Measurements from ENCODE around the gene S100A16.

Gene S100A16

DNA sequence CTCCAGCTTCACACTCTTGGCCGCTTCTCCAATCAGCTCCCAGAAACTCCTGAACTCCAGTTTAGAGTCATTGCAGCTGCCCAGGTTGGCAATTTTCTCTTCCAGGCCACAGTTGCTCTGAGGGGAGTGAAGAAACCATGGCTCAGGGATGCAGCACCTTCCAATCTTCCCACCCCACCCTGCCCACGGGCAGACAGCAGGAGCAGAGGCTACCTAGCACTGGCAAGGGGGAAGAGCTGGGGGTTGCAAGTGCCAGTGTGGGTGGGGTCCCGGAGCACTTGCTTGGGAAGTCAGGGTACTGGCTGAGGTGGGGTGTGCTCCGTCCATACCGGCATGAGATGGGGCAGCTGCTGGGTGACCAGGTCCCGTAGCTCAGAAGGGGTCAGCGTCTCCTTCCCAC is 2.0 kb upstream of the S100A16 start:
- H3K27ac ChIP-seq (ENCODE audit: low read length), result peak overlapping the region; percentile 7
- peaks cover 6 to 15% of the 10 kb centered on the region in 2 donors for H3K36me3 ChIP-seq (ENCODE audit: control insufficient read depth in 1 of 2, insufficient read depth in 2 of 2, low read length in 2 of 2)
- H3K9me3 ChIP-seq (ENCODE audit: control insufficient read depth in 1 of 2, low read length in 2 of 2), result no peaks in the 10 kb centered on the region
- peaks cover 19 to 29% of the 10 kb centered on the region in 2 donors for H3K4me1 ChIP-seq (ENCODE audit: control insufficient read depth in 1 of 2, insufficient read depth in 2 of 2, low read length in 2 of 2)
- H3K4me3 ChIP-seq (ENCODE audit: low read depth in 1 of 2, low read length in 2 of 2), result peak overlapping the region in 1 of 2 donors; percentile 55
- H3K27me3 ChIP-seq (ENCODE audit: low read depth, low read length), result no peaks in the 10 kb centered on the region

DNA sequence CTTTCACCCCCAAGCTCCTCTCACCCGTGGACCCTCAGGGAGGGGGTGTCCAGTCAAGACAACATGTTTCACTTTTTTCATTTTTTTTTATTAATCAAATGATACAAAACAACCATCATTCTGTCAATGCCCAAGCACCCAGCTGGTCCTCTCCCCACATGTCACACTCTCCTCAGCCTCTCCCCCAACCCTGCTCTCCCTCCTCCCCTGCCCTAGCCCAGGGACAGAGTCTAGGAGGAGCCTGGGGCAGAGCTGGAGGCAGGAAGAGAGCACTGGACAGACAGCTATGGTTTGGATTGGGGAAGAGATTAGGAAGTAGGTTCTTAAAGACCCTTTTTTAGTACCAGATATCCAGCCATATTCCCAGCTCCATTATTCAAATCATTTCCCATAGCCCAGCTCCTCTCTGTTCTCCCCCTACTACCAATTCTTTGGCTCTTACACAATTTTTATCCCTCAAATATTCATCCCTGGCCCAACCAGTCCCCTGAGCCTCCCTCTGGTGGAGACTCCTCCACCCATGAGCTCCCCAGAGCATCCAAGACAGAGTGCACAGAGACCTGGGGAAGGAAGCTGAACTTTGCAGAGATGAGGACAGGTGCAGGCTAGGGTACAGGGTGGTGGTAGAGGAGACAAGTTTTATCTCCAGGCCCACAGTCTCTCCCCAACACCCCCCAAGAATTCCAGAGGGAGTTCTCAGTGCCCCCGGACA is 1.4 kb upstream of the S100A16 start:
- no peaks in the 10 kb centered on the region for H3K27me3 ChIP-seq (ENCODE audit: low read depth, low read length)
- peaks cover 0 to 9% of the 10 kb centered on the region in 2 donors for H3K36me3 ChIP-seq (ENCODE audit: control insufficient read depth in 1 of 2, insufficient read depth in 2 of 2, low read length in 2 of 2)
- peaks cover 24 to 30% of the 10 kb centered on the region in 2 donors for H3K4me1 ChIP-seq (ENCODE audit: control insufficient read depth in 1 of 2, insufficient read depth in 2 of 2, low read length in 2 of 2)
- H3K9me3 ChIP-seq (ENCODE audit: control insufficient read depth in 1 of 2, low read length in 2 of 2), result no peaks in the 10 kb centered on the region
- no peak overlapping the region for H3K4me3 ChIP-seq (ENCODE audit: low read depth in 1 of 2, low read length in 2 of 2)
- H3K27ac ChIP-seq (ENCODE audit: low read length), result peak overlapping the region; percentile 7

DNA sequence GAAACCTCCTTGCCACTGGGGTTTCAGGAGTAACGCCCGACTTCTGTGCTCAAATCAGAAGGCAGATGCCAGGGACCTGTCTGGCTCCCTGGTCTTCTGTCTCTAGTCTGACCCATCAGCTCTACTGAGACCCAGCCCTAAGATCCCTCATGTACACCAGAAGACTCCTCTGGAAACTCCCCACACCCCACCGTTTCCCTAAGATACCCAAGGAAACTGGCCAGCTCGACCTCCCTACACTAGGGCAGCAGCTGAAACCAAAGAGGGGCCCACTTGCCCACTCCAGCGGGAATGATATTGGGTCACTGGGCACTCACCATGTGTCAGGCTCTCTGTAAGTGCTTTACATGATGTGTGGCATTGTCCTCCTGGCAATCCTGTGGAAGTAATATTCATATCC is 469 bp upstream of the S100A16 start:
- Histone ChIP-seq H3K4me1 (ENCODE audit: control insufficient read depth in 1 of 2, insufficient read depth in 2 of 2, low read length in 2 of 2) (peaks cover 25 to 30% of the 10 kb centered on the region in 2 donors), H3K27ac (ENCODE audit: low read length) (peak overlapping the region; percentile 98)

DNA sequence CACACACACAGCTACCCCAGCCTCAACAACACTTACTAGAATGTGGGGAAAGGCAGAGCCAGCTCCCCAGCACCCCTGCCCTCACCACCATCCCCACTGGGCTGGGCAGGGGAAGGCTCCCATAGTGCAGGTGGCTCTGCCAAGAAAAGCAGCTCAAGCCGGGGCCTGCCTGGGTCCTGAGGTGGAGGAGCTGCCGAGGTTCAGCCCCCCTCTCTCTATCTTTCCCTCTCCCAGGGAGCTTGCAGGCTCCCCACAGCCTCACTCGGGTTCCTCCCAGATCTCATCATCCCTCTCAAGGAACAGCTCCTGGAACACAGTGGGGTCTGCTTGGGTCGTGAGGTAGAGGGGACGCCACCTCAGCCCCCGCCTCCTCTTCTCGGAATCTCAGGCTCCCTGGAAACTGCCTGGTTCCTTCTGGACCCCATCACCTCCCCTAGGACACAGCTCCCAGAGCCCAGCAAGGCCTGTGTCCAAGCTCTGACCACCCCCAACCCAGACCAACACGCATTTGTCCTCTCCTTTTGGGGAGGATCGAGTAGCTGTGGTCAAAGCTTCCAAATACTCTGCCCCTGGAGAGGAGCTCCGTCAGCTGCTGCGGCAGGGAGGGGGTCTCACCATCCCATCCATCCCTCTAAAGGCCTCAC is 704 bp downstream of the S100A16 start:
- peaks cover 8% of the 10 kb centered on the region in 2 donors for H3K36me3 ChIP-seq (ENCODE audit: control insufficient read depth in 1 of 2, insufficient read depth in 2 of 2, low read length in 2 of 2)
- peak overlapping the region; percentile 78 to 89 for H3K4me3 ChIP-seq (ENCODE audit: low read depth in 1 of 2, low read length in 2 of 2)
- H3K27me3 ChIP-seq (ENCODE audit: low read depth, low read length), result no peaks in the 10 kb centered on the region
- H3K27ac ChIP-seq (ENCODE audit: low read length), result peak overlapping the region; percentile 98
- H3K9me3 ChIP-seq (ENCODE audit: control insufficient read depth in 1 of 2, low read length in 2 of 2), result no peaks in the 10 kb centered on the region
- peaks cover 25 to 30% of the 10 kb centered on the region in 2 donors for H3K4me1 ChIP-seq (ENCODE audit: control insufficient read depth in 1 of 2, insufficient read depth in 2 of 2, low read length in 2 of 2)

More for the DNA sequence above, 469 bp upstream of the S100A16 start:
- peak overlapping the region; percentile 78 to 89 for H3K4me3 ChIP-seq (ENCODE audit: low read depth in 1 of 2, low read length in 2 of 2)
- no peaks in the 10 kb centered on the region for H3K27me3 ChIP-seq (ENCODE audit: low read depth, low read length)
- no peaks in the 10 kb centered on the region for H3K36me3 ChIP-seq (ENCODE audit: control insufficient read depth in 1 of 2, insufficient read depth in 2 of 2, low read length in 2 of 2)
- H3K9me3 ChIP-seq (ENCODE audit: control insufficient read depth in 1 of 2, low read length in 2 of 2), result no peaks in the 10 kb centered on the region

DNA sequence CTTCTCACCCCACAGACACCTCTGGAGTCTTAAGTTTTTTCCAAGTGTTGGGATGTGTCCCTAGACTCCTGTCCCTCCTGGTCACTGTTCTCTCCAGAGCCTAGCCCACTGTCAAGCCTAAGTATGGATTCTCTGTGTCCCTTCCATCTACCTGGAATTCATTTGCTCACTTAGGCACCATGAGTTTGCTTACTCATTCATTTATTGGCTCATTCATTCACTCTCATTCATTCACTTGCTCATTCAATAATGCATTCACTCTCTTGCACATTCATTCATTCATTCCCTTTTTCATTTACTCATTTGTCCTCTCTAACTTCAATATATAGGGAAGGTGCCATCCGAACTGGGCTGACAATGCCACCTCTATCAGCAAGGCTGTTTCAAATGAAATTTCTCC is 1.6 kb downstream of the S100A16 start:
- H3K4me3 ChIP-seq (ENCODE audit: low read depth in 1 of 2, low read length in 2 of 2), result peak overlapping the region; percentile 78 to 89

DNA sequence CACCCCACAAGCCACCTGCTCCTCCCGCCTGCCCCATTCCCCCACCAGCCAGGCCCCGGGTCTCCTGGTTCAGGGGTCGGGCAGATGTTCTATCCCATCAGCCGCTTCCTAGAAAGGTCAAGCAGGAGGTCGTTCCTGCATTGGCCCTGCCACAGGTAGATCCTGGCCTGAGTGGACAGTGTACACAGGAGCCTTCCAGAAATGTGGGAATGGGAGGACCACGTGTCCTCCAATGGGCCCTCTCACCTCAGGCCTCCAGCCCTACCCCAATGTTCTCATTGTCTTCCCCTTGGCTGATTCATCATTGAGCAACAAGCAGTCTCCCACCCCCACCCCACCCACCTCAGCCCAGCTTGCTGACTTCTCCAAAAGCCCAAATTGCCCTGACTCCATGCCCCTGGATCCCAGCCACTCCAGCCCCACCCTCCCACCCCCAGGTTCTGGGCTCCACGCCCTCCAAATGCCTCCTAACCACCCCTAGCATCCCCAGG is 2.1 kb downstream of the S100A16 start:
- peaks cover 18 to 23% of the 10 kb centered on the region in 2 donors for H3K4me1 ChIP-seq (ENCODE audit: control insufficient read depth in 1 of 2, insufficient read depth in 2 of 2, low read length in 2 of 2)
- H3K36me3 ChIP-seq (ENCODE audit: control insufficient read depth in 1 of 2, insufficient read depth in 2 of 2, low read length in 2 of 2), result peaks cover 16 to 20% of the 10 kb centered on the region in 2 donors
- no peaks in the 10 kb centered on the region for H3K9me3 ChIP-seq (ENCODE audit: control insufficient read depth in 1 of 2, low read length in 2 of 2)
- H3K27me3 ChIP-seq (ENCODE audit: low read depth, low read length), result no peaks in the 10 kb centered on the region
- H3K4me3 ChIP-seq (ENCODE audit: low read depth in 1 of 2, low read length in 2 of 2), result peak overlapping the region in 1 of 2 donors; percentile 9
- H3K27ac ChIP-seq (ENCODE audit: low read length), result peak overlapping the region; percentile 98

More for the DNA sequence above, 1.6 kb downstream of the S100A16 start:
- Histone ChIP-seq H3K27me3 (ENCODE audit: low read depth, low read length) (no peaks in the 10 kb centered on the region), H3K27ac (ENCODE audit: low read length) (peak overlapping the region; percentile 98), H3K36me3 (ENCODE audit: control insufficient read depth in 1 of 2, insufficient read depth in 2 of 2, low read length in 2 of 2) (peaks cover 16 to 17% of the 10 kb centered on the region in 2 donors), H3K4me1 (ENCODE audit: control insufficient read depth in 1 of 2, insufficient read depth in 2 of 2, low read length in 2 of 2) (peaks cover 18 to 23% of the 10 kb centered on the region in 2 donors), H3K9me3 (ENCODE audit: control insufficient read depth in 1 of 2, low read length in 2 of 2) (no peaks in the 10 kb centered on the region)

DNA sequence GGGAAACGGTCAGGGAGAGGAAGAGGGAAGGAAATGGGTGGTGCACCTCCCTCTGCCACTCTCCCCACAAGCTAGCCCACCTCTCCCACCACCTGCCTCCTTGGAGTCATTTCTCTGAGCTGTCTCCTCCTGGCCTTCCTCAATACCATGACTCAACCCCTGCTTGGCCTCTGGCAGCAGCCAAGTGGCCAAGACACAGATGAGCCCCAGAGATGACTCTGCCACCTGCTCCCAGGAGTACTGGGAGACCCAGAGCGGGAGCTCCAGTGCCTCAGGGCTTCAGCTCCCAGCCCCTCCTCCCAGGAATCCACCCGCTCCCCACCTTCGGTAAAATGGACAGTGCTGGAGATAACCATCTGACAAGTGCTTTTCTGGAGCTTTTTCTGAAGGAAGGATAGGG is 2.6 kb downstream of the S100A16 start:
- peaks cover 18 to 23% of the 10 kb centered on the region in 2 donors for H3K4me1 ChIP-seq (ENCODE audit: control insufficient read depth in 1 of 2, insufficient read depth in 2 of 2, low read length in 2 of 2)
- no peaks in the 10 kb centered on the region for H3K9me3 ChIP-seq (ENCODE audit: control insufficient read depth in 1 of 2, low read length in 2 of 2)
- H3K27me3 ChIP-seq (ENCODE audit: low read depth, low read length), result no peaks in the 10 kb centered on the region
- peak overlapping the region; percentile 72 for H3K27ac ChIP-seq (ENCODE audit: low read length)
- H3K36me3 ChIP-seq (ENCODE audit: control insufficient read depth in 1 of 2, insufficient read depth in 2 of 2, low read length in 2 of 2), result peaks cover 16 to 25% of the 10 kb centered on the region in 2 donors
- peak overlapping the region in 1 of 2 donors; percentile 9 for H3K4me3 ChIP-seq (ENCODE audit: low read depth in 1 of 2, low read length in 2 of 2)

DNA sequence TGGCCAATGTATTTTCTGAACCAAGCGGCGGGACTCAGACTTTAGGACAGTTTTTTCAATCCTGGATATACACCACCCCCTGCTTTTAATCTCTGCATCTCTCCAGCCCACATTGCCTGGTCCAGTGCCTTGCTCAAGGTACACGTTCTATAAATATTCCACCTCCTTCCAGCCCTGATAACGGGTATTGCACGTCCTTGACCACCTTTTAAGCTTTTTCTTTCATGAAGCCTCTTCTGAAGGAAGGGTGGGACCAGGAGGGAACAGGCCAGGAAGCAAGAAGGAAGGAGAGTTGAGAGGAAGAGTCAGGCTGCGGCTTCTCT is 3.4 kb downstream of the S100A16 start:
- no peaks in the 10 kb centered on the region for H3K27me3 ChIP-seq (ENCODE audit: low read depth, low read length)
- peak overlapping the region; percentile 72 for H3K27ac ChIP-seq (ENCODE audit: low read length)
- H3K4me1 ChIP-seq (ENCODE audit: control insufficient read depth in 1 of 2, insufficient read depth in 2 of 2, low read length in 2 of 2), result peaks cover 18 to 23% of the 10 kb centered on the region in 2 donors
- no peaks in the 10 kb centered on the region for H3K9me3 ChIP-seq (ENCODE audit: control insufficient read depth in 1 of 2, low read length in 2 of 2)
- peaks cover 16 to 25% of the 10 kb centered on the region in 2 donors for H3K36me3 ChIP-seq (ENCODE audit: control insufficient read depth in 1 of 2, insufficient read depth in 2 of 2, low read length in 2 of 2)
- H3K4me3 ChIP-seq (ENCODE audit: low read depth in 1 of 2, low read length in 2 of 2), result peak overlapping the region in 1 of 2 donors; percentile 9

DNA sequence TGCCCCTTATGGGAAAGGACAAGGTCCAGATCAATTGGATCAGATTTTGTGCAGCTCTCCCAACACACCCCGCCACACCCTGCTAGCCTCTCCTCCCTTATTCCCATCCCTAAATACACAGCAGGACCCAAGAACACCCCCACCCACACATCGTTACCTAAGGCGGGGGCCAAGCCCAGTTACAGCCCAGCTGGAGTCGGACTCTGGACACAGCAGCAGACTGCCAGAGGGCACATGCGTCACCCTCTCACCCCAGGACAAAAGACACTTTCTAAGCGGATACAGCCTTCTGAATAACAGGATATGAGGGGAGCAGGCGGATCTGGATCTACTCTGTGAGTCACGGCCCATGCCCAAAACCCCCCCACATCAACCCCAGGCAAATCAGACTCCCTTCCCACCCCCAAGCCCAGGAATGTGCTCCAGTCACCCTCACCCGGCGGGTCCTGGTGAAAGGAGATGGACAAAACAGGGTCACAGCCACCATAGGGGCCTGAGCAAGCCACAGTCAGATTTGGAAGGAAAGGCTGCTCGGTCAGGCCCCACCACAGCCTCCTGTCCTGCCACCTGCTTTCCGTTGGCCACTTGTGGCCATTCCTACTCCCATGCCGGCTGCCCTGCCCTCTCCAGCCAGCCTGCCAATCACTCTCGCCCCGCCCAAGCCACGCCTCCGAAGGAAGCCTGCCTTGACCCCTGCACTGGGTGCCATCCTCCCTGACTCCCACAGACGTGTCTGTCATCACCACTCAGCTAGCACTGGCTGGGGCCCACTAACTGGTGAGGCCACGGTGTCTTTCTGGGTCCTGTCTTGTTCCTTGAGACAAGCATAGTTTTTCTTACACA is 4.0 kb downstream of the S100A16 start:
- Histone ChIP-seq H3K36me3 (ENCODE audit: control insufficient read depth in 1 of 2, insufficient read depth in 2 of 2, low read length in 2 of 2) (peaks cover 16 to 25% of the 10 kb centered on the region in 2 donors), H3K27ac (ENCODE audit: low read length) (peak overlapping the region; percentile 72), H3K4me1 (ENCODE audit: control insufficient read depth in 1 of 2, insufficient read depth in 2 of 2, low read length in 2 of 2) (peaks cover 18 to 23% of the 10 kb centered on the region in 2 donors), H3K4me3 (ENCODE audit: low read depth in 1 of 2, low read length in 2 of 2) (peak overlapping the region; percentile 21 to 52), H3K27me3 (ENCODE audit: low read depth, low read length) (no peaks in the 10 kb centered on the region), H3K9me3 (ENCODE audit: control insufficient read depth in 1 of 2, low read length in 2 of 2) (no peaks in the 10 kb centered on the region)

DNA sequence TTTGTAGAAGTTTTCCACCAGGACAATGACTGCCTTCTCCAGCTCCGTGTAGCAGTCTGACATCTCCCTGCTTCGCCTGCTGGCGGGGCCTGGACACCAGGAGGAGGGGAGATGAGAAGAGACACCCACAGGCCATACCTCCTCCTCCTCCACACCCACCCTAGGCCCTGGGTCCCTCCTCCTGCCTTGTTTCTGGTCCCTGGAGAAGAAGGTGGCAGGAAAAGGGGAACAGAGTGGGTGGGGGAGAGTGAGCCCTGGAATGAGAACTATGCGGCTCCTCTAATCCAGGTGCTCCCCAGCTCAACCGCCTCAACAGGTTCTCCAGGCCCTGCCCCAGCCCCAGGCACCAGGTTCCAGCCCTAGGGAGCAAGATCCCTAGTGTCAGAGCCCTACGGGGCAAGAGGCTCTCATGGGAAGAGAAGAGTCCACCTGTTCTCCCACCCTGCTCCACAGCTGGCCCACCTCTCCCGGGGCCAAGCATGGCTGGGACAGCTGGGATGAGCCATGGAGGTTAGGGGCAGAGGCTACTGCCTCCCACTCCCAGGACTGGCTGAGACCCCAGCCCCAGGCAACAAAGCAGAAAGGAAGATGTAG is 4.8 kb downstream of the S100A16 start:
- Histone ChIP-seq H3K4me3 (ENCODE audit: low read depth in 1 of 2, low read length in 2 of 2) (peak overlapping the region; percentile 21 to 52), H3K4me1 (ENCODE audit: control insufficient read depth in 1 of 2, insufficient read depth in 2 of 2, low read length in 2 of 2) (peaks cover 14 to 19% of the 10 kb centered on the region in 2 donors)

More for the DNA sequence above, 4.8 kb downstream of the S100A16 start:
- no peaks in the 10 kb centered on the region for H3K27me3 ChIP-seq (ENCODE audit: low read depth, low read length)
- H3K36me3 ChIP-seq (ENCODE audit: control insufficient read depth in 1 of 2, insufficient read depth in 2 of 2, low read length in 2 of 2), result peaks cover 16 to 25% of the 10 kb centered on the region in 2 donors
- peak overlapping the region; percentile 72 for H3K27ac ChIP-seq (ENCODE audit: low read length)
- no peaks in the 10 kb centered on the region for H3K9me3 ChIP-seq (ENCODE audit: control insufficient read depth in 1 of 2, low read length in 2 of 2)

Measured in muscle layer of duodenum (tissue), 2 donors.